Endothelial cell of umbilical vein (primary cell): ENCODE results near the gene CFTR. TPM values are rescaled to one million over a fixed set of nuclear protein-coding genes. Genes with fewer than 3 reads are reported as not detected.

Experiments
- BruUV-seq: library from RNA; stranded (reverse); fragments of 400-500 nt; replicated peaks from 2 replicates; lab custom pipeline; 2021; lab: Mats Ljungman, UMichigan
- CTCF ChIA-PET: fragments of 300-600, 350-600 bp; sonication (Branson Sonifier 250); formaldehyde crosslinking; loops from one replicate; lab custom pipeline; 2021; ENCODE audit warnings: antibody characterized with exemption, inconsistent platforms; lab: Charles Lee
- POLR2A ChIA-PET: fragments of 300-600, 350-600 bp; sonication (Branson Sonifier 250); formaldehyde crosslinking; loops from one replicate; lab custom pipeline; 2021; ENCODE audit warnings: antibody characterized with exemption, inconsistent platforms; lab: Charles Lee
- DNase-seq: peaks from one replicate; pipeline ENCODE4 v3.0.0-alpha.2; 2011; ENCODE audit warnings: low read depth, low spot score
- FAIRE-seq: peaks from 2 replicates; lab custom pipeline; 2011; peaks lifted over from hg19 to GRCh38; lab: Jason Lieb, UNC
- H2AFZ ChIP-seq: 2 replicates; pipeline ENCODE4 v1.6.0; 2012; ENCODE audit warnings: low read depth, low read length, control low read depth, inconsistent platforms
- H3K27ac ChIP-seq: 2 replicates; pipeline ENCODE4 v1.5.1; 2011; ENCODE audit warnings: low read depth, mild to moderate bottlenecking, control low read depth, low read length, moderate library complexity; ENCODE audit not compliant: insufficient read depth
- H3K27me3 ChIP-seq, 2 experiments: 2 replicates each; pipeline versions ENCODE4 v1.6.0 to v1.6.1; 2011; ENCODE audit warnings: low read length in 2 of 2, mixed read lengths in 1 of 2; ENCODE audit not compliant: control insufficient read depth in 2 of 2, insufficient read depth in 2 of 2
- H3K36me3 ChIP-seq, 2 experiments: 2 replicates in 1 of 2; 3 replicates in 1 of 2; pipeline ENCODE4 v1.5.1; 2011; ENCODE audit warnings: low read length in 2 of 2, mild to moderate bottlenecking in 1 of 2, moderate library complexity in 1 of 2; ENCODE audit not compliant: control insufficient read depth in 2 of 2, insufficient read depth in 2 of 2; ENCODE audit errors: extremely low read depth in 1 of 2
- H3K4me1 ChIP-seq: 3 replicates; pipeline ENCODE4 v1.5.1; 2011; ENCODE audit warnings: mild to moderate bottlenecking, low read length; ENCODE audit not compliant: control insufficient read depth, insufficient read depth; ENCODE audit errors: extremely low read depth
- H3K4me2 ChIP-seq: 2 replicates; pipeline ENCODE4 v1.6.1; 2011; ENCODE audit warnings: low read length, control low read depth, mixed read lengths; ENCODE audit not compliant: insufficient read depth
- H3K4me3 ChIP-seq, 3 experiments: fragments of 200-600 bp in 1 of 3; sonication (generic), shearing (Covaris generic) in 1 of 3; replicated peaks in 1 of 3; 2 replicates each; pipeline ENCODE4 v1.5.1; 2011 to 2016; ENCODE audit warnings: control low read depth in 3 of 3, low read length in 3 of 3, mild to moderate bottlenecking in 2 of 3, inconsistent platforms in 1 of 3, low read depth in 1 of 3, moderate library complexity in 1 of 3; ENCODE audit not compliant: insufficient read depth in 1 of 3
- H3K79me2 ChIP-seq: 2 replicates; pipeline ENCODE4 v1.6.0; 2012; ENCODE audit warnings: low read length, inconsistent platforms; ENCODE audit not compliant: control insufficient read depth, insufficient read depth
- H3K9ac ChIP-seq: replicated peaks from 2 replicates; pipeline ENCODE3; 2011; ENCODE audit warnings: low read length, control low read depth; ENCODE audit not compliant: insufficient read depth; ENCODE audit errors: extremely low read depth
- H3K9me1 ChIP-seq: replicated peaks from 3 replicates; pipeline ENCODE4 v1.6.0; 2011; ENCODE audit warnings: mild to moderate bottlenecking, low read length; ENCODE audit not compliant: control insufficient read depth, insufficient read depth; ENCODE audit errors: extremely low read depth
- H3K9me3 ChIP-seq: replicated peaks from 2 replicates; pipeline ENCODE4 v1.5.1; 2012; ENCODE audit warnings: low read length, inconsistent platforms; ENCODE audit not compliant: control insufficient read depth, insufficient read depth
- H4K20me1 ChIP-seq: replicated peaks from 2 replicates; pipeline ENCODE3; 2011; ENCODE audit warnings: mild to moderate bottlenecking, low read length; ENCODE audit not compliant: control insufficient read depth, insufficient read depth; ENCODE audit errors: extremely low read depth
- EZH2 ChIP-seq: IDR thresholded peaks from 2 replicates; pipeline ENCODE4 v1.6.1; 2012; ENCODE audit warnings: borderline replicate concordance, low read depth, mild to moderate bottlenecking, moderate library complexity, low read length, inconsistent platforms; ENCODE audit not compliant: severe bottlenecking
- FOS ChIP-seq: IDR thresholded peaks from 2 replicates; pipeline ENCODE4 v1.6.1; 2011; ENCODE audit warnings: mild to moderate bottlenecking, low read length, moderate library complexity, borderline replicate concordance; ENCODE audit not compliant: insufficient read depth
- GATA2 ChIP-seq: IDR thresholded peaks from 2 replicates; pipeline ENCODE4 v1.7.0; 2011; ENCODE audit warnings: low read depth, mild to moderate bottlenecking, moderate library complexity, mixed read lengths, low read length; ENCODE audit not compliant: insufficient read length, insufficient read depth
- JUN ChIP-seq: IDR thresholded peaks from 2 replicates; pipeline ENCODE4 v1.6.1; 2011; ENCODE audit warnings: borderline replicate concordance, low read depth; ENCODE audit not compliant: insufficient read length, insufficient read depth
- MAX ChIP-seq: IDR thresholded peaks from 2 replicates; pipeline ENCODE4 v1.6.1; 2011; ENCODE audit not compliant: insufficient read depth, insufficient read length
- MYC ChIP-seq: IDR thresholded peaks from one replicate; pipeline ENCODE4 v1.6.1; 2011; ENCODE audit warnings: mild to moderate bottlenecking, low read depth, low read length
- POLR2A ChIP-seq: IDR thresholded peaks from 2 replicates; pipeline ENCODE4 v1.6.1; 2012; ENCODE audit warnings: low read depth, mild to moderate bottlenecking, control low read depth, low read length
- POLR2AphosphoS5 ChIP-seq: IDR thresholded peaks from 2 replicates; pipeline ENCODE4 v1.6.1; 2012; ENCODE audit warnings: low read depth, mild to moderate bottlenecking, control low read depth, low read length, moderate library complexity; ENCODE audit not compliant: insufficient read depth
- dilution Hi-C: fragments of 300-500 bp; cut with MboI; formaldehyde crosslinking; loops from one replicate; pipeline ENCODE4 v1.15.0; 2019; ENCODE audit warnings: low sequenced_read_pairs; ENCODE audit not compliant: extremely low pct_ligation_motif_present
- intact Hi-C: fragments of 100-400 bp; cut with micrococcal nuclease; formaldehyde crosslinking; loops from one replicate; pipeline ENCODE4 v1.10.0; 2022
- polyA plus RNA-seq, 4 experiments: library from polyadenylated mRNA; depleted of rRNA in 3 of 4; stranded (reverse) in 3 of 4; unstranded in 1 of 4; fragments of >200 nt; gene quantifications; 2 replicates each; pipeline versions ENCODE4 v1.2.1 to v1.2.3, GENCODE V29; 2011 to 2012; ENCODE audit warnings: missing spikeins in 1 of 4
- total RNA-seq: library from RNA; stranded (reverse); gene quantifications from 2 replicates; pipeline ENCODE4 v1.2.3, GENCODE V29; 2021
- TF ChIP-seq, protein P1 (sequence below), 2 donors: IDR thresholded peaks; 1 replicate in 1 of 2; 2 replicates in 1 of 2; pipeline ENCODE4 v1.5.1; 2011; ENCODE audit warnings: low read length in 2 of 2, mild to moderate bottlenecking in 2 of 2, moderate library complexity in 2 of 2, control low read depth in 1 of 2, inconsistent platforms in 1 of 2, low read depth in 1 of 2; ENCODE audit not compliant: insufficient read depth in 1 of 2; ENCODE audit errors: extremely low read depth in 1 of 2

Gene CFTR
- total and polyA plus RNA-seq, 2 donors (not counting 3 experiments of a cell fraction or from before 2014, with no cell fraction given) = 0.03 TPM; not detected in 1

DNA sequence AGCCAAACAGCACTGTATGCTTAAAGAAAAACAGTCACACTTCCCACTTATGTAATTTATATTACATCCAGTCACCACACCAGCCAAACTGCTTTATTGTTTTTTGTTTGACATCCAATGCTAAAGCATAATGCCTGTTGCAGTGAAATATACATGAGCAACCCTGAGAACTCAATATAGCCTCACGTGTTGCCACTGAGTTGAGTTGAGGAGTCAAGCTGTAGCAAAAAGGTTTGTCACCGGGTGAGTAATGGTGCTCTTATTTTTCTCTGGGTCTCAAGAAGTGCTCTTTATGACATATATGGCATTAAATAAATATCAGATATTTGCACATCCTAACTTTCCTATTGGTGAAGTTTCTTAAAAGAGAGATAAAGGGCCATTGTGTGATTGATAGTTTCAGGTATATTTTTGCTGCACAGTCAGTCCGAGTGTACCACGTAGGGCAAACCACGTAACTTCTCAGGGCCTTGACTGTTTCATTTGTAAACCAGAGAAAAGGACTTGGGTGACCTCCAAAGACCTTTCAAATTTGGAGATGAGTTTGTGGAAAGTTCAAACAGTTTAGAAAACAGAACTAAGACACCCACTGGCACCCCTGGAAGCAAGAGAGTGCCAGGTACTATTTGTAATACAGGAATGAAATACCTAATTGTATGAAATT, 168.5 kb downstream of the CFTR start:
- ChIA-PET CTCF (no interaction called here), POLR2A (no interaction called here)
- Histone ChIP-seq H3K36me3 (no peaks in the 10 kb centered on the region), H3K9me3 (no peaks in the 10 kb centered on the region), H3K79me2 (no peaks in the 10 kb centered on the region), H3K27me3 (no peaks in the 10 kb centered on the region), H2AFZ (no peak overlapping the region), H3K4me2 (no peak overlapping the region), H3K27ac (no peak overlapping the region), H3K9ac (no peak overlapping the region), H3K9me1 (no peaks in the 10 kb centered on the region), H3K4me3 (no peak overlapping the region), H4K20me1 (no peaks in the 10 kb centered on the region), H3K4me1 (peaks cover 18% of the 10 kb centered on the region)
- no peak for FAIRE-seq
- no peak for TF ChIP-seq POLR2AphosphoS5
- no peak for TF ChIP-seq POLR2A
- no peak for TF ChIP-seq JUN
- TF ChIP-seq GATA2 = no peak
- TF ChIP-seq EZH2 = no peak
- no peak for TF ChIP-seq MAX
- TF ChIP-seq, protein P1, sequence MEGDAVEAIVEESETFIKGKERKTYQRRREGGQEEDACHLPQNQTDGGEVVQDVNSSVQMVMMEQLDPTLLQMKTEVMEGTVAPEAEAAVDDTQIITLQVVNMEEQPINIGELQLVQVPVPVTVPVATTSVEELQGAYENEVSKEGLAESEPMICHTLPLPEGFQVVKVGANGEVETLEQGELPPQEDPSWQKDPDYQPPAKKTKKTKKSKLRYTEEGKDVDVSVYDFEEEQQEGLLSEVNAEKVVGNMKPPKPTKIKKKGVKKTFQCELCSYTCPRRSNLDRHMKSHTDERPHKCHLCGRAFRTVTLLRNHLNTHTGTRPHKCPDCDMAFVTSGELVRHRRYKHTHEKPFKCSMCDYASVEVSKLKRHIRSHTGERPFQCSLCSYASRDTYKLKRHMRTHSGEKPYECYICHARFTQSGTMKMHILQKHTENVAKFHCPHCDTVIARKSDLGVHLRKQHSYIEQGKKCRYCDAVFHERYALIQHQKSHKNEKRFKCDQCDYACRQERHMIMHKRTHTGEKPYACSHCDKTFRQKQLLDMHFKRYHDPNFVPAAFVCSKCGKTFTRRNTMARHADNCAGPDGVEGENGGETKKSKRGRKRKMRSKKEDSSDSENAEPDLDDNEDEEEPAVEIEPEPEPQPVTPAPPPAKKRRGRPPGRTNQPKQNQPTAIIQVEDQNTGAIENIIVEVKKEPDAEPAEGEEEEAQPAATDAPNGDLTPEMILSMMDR (IDR thresholded peaks at IDR 0.05; ENCODE audit: extremely low read depth in 1 of 2, insufficient read depth in 1 of 2, low read depth in 1 of 2, low read length in 2 of 2) = no peak
- no peak for TF ChIP-seq FOS
- no peak for TF ChIP-seq MYC
- BruUV-seq = no TSS peak
- intact Hi-C loops = no loop called here
- dilution Hi-C loops = no loop called here
- no peak for DNase-seq
